AML-193 (cell line): Measurements from ENCODE around the gene PIGL.

ENCODE experiments used
- DNase-seq, 2 experiments: peaks; one replicate each; lab custom pipeline; 2025; lab: John Stamatoyannopoulos, UW

PIGL gene

DNA sequence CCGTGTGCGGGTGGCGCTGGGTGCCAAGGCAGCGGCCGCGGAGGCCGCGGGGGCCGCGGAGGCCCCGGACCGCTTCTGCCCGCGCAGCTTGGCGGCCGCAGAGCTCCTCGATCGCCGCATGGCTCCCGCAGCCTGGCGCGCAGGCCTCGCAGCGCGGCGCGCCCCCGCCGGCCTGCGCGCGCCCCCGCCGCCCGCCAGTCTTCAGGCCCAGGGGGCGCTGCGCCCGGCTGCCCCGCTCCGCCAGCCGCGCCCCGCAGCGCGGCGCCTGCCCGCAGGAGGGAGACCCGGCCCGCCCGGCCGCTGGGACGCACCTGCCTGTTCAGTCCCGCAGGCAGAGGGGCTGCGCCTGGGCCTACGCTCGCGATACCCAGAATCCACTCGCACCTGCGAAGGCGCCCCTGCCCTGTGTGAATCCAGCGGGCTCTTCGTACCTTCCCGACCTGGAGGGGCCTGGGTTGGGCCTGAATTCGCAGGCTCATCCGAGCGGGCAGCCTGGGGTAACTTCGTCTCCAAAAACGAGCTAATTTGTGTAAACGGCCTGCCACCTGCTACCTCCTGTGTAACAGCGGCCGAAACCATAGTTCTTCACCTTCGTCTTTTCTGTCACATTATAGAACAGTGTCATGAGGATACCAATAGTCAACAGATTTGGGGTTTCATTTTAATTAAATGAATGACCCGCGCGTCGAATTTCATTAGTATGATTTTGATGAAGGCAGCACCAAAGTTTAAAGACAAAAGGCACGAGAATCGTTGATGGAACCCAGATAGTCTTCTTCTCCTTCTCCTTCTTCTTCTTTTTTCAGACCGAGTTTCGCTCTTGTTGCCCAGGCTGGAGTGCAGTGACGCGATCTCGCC is 136.5 kb downstream of the PIGL start, which contains the start of gene CENPV:
TSS of gene CENPV (minus strand) at position 153 of the 858 bp plus-strand sequence. CDS start at position 120, 33 bp downstream.
- DNase-seq = no peak

- DNase-seq = no peak
These were observed 137.6 kb downstream of the PIGL start for GRCh38 chr17:16354585-16354984.

GRCh38 chr17:16358394-16358793 is 141.4 kb downstream of the PIGL start:
- no peak for DNase-seq

DNA sequence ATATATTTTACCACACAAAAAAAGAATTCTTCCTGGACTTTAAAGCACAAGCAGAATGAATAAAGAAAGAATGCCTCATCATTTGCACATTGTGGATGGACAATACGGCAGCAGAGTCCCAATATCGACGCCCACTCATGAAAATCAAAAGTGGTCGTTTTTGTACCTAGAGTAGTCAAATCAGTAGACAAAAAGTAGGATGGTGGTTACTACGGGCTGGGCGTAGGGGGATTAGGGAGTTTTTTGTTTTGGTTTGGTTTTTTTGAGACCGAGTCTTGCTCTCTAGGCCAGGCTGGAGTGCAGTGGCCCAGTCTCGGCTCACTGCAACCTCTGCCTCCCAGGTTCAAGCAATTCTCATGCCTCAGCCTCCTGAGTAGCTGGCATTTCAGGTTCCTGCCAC is 144.9 kb downstream of the PIGL start:
- no peak for DNase-seq

DNA sequence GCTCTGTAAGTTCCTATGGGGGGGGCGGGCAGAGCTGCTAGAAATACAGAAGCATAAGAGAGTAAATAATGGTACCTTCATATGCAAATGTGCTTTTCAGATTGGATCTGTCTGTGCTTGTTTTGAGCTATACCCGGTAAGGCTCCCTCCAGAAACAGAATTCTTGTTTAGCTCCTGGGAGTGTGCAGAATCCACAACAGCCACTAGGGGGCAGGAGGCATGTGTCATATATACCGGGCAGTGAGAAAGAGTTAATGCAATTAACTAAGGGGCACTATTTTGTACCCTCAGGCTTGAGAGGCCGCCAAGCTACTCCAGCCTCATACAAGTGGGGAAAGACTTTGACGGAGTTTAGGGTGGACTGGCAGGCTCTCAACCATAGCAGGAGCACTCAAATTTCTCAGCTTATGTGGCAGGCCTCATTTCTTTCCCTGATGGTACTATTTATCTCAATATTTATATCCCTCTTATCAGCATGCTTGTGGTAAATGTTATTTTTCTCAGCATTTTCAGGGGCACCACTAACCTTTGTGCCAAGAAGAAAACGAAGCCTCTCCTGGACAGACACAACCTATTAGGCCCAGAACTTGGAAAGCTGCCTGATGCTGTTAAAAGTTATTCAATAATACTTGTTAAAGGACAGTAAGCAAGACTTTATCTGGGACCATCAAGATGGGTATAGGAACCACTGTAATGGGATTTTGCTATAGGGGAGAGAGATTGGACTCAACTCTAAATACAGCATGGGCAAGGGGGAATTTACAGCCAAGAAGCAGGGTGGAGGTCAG is 146.9 kb downstream of the PIGL start:
- peak; percentile 33 to 42 for DNase-seq

DNA sequence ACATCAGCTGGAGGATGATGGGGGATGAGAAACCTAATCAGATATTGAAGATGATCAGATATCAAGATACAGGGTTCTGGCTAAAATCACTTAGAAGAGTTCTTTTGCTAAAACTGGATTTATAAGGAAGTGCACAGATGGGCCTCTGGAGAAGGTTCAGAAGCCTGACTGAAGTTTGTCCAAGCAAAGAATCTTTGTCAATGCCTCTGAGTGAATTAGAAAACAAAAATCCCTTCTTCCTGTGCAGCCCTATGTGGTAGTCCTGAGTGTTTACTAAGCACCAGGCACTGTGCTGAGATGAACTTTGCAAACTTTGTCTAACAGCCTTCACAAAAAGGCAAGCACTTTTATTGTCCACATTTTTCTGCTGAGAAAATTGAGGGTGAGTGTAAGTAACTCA is 147.6 kb downstream of the PIGL start:
- no peak for DNase-seq

GRCh38 chr17:16371742-16372141 is 154.7 kb downstream of the PIGL start:
- no peak for DNase-seq

DNA sequence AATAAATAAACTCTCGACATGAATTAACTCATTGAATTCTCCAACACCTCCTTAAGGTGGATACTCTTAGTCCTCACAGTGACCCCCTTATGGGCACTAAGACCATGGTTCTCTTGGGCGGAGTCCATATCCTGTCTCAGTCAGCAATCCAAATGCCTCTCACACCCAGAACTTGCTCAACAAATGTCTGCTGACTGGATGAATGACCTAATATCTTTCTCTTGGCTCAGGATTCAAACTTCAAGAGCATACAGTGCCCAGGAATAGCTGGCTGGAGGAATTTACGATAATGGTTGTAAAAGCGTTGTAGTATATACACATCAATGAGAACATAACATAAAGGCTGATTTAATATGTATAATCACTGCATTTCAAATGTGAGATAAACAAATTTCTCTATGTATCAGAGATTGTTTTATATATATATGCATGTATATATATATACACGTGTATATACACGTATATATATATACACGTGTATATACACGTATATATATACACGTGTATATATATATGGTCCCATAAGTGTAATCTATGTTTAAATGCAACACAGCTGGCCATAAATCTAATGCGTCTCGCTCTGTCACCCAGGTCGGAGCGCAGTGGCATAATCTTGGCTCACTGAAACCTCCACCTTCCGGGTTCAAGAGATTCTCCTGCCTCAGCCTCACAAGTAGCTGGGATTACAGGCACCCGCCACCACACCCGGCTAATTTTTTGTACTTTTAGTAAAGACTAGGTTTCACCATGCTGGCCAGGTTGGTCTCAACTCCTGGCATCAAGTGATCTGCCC is 157.3 kb downstream of the PIGL start:
- no peak for DNase-seq
